Loucy (cell line): Measurements from ENCODE around the gene FIBCD1.

Experiments used
- CTCF ChIP-seq: fragments of 200-600 bp; sonication (generic); conservative IDR thresholded peaks from 2 replicates; pipeline ENCODE4 v1.5.1; 2014; ENCODE audit warnings: mild to moderate bottlenecking, antibody characterized with exemption, low read length
- EZH2phosphoT487 ChIP-seq: fragments of 200-600 bp; IDR thresholded peaks from 2 replicates; pipeline ENCODE4 v1.6.1; 2018; ENCODE audit warnings: antibody characterized with exemption, mild to moderate bottlenecking, moderate library complexity, borderline replicate concordance

- TF ChIP-seq EZH2phosphoT487 (no peak), CTCF (no peak)
Observed at GRCh38 chr9:130959809-130960334, 20.8 kb upstream of the FIBCD1 start.
